HG02623 (cell line): ENCODE data around the gene MYO9B.

Experiments
- ATAC-seq: cut with Tn5 transposase; IDR thresholded peaks from one replicate; pipeline ENCODE4 v1.9.1; 2021; ENCODE audit warnings: moderate library complexity; ENCODE audit not compliant: unreplicated experiment

The MYO9B gene

DNA sequence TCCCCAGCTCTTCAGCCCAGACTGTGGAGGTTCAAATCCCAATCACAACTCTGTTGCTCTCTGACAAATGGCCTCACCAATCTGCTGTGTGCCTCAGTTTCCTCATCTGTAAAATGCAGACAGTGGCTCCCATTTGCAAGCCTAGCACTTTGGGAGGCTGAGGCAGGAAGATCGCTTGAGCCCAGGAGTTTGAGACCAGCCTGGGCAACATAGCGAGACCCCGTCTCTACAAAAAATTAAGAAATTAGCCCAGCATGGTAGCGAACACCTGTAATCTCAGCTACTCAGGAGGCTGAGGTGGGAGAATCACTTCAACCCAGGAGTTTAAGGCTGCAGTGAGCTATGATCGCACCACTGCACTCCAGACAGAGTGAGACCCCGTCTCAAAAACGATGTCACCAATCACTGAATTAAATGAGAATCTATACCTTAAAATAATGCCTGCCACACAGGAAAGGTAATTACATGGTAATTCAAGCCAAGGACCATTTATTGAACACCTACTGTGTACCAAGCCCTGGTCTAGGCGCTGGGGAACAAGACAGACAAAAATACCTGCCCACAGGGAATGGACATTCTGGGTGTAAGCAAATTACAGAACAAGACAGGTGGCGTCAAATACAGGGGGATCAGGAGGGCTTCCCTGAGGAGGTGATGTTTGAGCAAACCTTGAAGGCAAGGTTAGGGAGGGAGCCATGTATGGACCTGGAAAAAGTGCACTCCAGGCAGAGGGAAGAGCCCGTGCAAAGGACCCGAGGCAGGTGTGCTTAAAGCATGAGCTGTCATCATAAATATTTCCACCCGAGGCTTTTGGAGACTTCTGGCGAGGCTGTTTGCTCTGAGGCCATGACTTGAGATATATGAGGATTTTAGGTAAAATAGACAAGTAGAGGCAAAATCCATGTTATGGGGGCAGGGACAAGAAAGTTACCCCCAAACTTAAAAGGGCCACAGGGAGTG lies 162.4 kb downstream of the MYO9B start:
- no peak for ATAC-seq

DNA sequence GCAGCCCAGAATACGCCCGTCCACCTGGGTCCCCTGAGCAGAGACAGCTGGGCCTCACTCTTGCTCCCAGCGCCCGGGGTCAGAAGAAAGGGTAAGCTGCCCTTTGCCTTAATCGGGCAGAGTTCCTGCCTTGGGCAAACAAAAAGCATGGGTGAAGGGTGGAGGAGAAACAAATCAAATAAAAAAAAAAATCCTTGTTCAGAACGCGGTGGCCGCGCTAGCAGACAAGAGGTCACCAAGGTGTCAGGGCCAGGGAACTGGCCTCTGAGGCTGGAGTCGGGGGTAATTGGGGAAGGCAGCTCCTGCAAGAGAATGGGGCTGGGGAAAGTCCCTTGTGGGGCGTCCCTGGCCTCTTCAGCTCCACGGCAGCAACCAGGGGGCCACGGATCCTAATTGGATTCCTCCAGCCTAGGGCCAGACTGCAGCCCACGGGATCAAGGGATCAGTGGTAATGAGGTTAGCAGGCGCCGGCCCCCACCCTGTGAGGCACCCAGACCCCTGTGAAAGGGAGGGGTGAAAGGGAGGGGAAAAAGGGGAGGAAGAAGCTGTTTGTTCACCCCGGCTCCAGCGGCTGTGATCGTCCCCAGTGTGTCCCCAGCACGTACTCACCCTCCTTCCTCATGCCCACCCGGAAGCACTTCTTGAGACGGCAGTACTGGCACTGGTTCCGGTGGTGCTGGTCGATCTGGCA lies 164.6 kb downstream of the MYO9B start:
- ATAC-seq = no peak

DNA sequence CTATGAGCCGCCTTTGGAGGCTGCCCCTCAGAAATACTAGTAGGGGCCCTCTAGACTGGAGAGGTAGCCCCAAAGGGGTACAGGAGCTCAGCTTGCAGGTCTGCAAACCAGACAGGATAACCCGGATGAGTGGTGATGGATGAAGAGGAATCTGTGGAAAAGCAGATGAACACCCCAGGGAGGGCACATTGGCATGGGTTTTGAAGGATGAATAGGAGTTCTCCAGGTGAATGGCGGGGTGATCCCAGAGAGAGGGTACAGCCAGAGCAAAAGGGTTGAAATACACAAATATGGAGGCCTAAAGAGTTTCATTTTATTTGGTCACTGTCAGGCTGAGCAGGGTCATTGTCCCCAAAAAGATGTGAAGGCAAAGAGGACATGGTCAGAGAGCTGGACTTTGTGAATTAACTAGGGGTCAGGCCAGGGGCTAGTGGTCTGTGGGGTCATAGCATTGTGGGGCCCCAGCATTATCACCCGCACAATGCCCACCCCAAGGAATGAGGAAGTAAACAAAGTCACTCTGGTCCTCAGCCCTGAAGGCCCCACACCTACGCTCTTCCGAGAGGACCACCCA lies 165.3 kb downstream of the MYO9B start:
- no peak for ATAC-seq

DNA sequence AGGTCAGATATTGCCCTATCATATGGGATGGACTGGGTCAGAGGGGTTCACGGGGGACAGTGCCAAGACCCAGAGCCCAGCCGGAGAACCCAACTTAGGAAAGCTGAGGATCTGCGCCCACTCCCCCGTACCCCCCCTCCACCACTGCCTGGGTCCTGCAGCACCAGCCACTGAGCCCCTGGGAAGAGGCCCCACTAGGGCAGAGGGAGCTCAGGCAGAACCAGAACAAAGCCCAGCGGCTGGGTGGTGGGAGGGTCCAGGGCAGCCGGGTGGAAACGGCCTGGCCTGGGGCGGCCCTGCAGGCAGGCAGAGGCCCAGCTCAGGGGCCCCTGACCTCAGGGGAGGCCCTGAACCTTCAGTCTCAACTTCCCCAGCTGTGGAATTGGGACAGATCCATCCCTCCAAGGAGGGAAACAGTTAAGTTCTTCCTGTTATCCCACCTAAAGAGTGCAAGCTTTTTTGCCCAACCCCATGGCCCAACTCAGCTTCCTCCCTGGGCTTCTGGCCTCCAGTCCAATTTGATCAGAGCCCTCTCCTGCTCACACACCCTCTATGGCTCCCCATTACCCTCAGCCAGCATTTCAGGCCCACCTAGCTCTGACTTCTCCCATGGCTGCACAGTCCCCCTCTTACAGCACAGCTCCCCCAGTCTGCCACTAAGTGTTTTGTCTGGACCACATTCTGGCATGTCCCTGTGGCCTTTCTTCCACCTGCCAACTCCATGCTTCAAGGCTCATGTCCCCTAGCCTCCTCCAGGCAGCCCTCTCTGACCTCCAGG lies 167.0 kb downstream of the MYO9B start:
- no peak for ATAC-seq

DNA sequence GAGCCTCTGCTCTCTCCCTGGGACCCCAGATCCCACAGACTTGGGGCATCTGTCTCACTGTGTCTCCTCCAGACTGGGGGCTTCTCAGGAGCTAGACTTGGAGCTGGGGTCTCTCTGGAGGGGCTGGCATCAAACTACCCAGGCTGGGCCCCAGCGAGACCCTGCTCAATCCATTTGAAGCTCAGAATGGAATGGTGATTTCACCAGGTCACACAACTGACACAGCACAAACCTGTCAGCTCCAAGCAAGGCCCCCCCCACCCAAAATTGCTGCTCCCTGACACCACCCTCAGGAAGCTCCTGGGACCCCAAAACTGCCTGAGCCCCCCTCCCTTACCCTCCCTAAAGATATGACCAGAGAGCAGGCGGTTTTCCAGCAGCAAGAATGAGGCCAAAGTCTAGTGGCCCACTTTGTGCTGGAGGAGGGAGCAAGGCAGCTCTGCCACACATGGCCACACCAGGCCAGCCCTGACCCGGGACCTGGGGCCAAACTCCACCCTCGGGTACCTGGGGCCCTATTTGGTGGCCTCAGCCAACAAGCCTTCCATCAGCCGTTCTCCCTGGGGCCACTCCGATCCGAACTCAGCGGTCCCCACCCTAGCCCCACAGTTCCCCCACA lies 167.7 kb downstream of the MYO9B start:
- ATAC-seq = no peak

DNA sequence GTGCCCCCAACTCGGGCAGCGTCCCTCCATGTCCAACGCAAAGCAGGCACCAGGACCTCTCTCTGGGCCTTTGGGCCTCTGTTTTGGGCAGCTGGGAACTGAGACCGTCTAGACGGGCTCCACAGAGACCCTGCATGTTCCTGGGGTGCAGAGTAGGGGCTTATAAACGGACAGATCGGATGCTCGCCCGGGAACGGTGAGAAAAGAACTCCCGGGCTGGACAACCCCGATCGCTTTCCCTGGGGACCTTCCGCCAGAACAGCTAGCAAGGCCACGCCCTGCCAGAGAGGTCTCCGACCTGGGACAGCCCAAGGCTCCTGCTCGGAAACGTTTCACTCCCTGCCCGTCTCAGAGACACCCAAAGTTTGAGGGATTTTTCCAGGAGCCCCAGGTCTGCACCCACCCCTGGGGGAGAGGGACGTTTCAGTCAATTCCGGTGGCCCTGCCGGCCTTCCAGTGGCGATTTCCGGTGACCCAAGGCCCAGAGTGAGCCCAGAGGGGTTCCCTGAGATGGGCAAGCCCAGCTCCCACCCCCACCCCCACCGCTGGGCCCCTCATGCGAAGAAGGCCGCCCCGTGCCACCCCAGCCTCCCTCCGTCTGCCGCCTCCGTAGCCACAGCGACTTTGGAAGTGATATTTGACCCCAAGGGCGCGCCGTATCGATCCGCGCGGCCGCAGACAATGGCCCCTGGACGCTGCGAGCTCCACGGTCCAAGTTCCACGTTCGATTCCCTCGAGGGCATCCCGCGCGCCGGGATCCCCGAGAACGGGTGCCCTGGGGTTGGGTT lies 168.4 kb downstream of the MYO9B start:
- ATAC-seq = no peak

DNA sequence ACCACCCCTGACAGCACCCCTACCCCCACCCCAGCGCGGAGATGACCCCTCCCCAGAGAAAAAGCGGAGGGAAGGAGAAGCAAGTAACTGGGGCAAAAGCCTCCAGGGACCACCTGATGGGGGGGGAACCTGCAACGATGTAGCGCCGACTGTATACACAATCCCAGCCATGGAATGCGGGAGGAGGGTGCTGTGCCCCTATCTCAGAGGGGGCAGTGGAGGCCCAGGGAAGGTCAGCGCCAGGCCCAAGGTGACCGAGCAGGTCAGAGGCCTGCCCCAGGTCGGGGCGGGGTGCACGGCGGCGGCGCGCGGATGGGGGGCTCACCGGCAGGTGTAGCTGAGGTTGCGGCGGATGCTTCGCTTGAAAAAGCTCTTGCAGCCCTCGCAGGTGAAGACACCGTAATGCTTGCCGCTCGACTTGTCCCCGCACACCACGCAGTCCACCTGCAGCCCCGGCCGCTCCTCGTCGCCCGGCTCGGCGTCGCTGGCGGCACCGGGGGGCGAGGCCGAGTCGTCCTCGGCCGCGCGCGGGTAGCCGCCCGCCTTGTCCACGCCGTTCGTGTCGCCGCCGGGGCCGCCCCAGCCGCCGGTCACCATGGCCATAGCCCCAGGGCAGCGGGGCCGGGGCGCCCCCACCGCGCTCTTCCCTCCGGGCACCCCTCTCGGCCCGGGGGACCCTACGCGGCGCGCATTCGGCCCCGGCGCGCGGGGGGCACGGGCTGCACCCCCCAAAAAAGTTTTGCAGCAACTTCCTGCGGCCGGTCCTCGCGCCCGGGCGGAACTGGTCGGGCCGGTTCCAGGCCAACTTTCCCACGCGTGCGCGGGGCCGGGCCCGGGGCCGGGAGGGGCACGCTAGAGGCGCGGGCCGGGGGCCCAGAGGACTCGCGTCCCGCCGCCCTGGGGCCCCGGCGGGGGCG lies 169.3 kb downstream of the MYO9B start:
- peak; percentile 22 for ATAC-seq

DNA sequence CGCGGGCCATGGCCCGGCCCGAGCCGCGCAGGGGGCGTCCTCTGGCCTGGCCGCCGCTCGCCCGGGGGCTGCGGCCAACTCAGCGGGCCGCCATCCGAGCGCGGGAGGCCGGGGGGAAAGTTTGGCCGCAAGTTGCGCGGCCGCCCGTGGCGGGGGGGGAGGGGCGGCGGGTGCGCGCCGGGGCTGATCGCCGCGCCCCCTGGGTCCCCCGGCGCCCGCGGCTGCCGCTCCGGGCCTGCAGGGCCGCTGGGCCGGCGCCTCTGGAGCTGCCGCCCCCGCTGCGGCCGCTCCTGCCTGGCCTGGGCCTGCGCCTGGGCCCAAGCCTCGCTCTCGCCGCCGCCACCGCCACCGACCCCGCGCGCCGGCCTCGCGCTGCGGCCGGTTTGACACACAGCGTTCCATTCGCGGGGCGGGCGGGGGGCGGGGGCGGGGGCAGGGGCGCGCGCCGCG lies 170.0 kb downstream of the MYO9B start, which contains the start of gene NR2F6:
Gene NR2F6 (minus strand): TSS at position 385 of the 450 bp plus-strand sequence. CDS start 699 bp downstream, outside the sequence.
- ATAC-seq = no peak

DNA sequence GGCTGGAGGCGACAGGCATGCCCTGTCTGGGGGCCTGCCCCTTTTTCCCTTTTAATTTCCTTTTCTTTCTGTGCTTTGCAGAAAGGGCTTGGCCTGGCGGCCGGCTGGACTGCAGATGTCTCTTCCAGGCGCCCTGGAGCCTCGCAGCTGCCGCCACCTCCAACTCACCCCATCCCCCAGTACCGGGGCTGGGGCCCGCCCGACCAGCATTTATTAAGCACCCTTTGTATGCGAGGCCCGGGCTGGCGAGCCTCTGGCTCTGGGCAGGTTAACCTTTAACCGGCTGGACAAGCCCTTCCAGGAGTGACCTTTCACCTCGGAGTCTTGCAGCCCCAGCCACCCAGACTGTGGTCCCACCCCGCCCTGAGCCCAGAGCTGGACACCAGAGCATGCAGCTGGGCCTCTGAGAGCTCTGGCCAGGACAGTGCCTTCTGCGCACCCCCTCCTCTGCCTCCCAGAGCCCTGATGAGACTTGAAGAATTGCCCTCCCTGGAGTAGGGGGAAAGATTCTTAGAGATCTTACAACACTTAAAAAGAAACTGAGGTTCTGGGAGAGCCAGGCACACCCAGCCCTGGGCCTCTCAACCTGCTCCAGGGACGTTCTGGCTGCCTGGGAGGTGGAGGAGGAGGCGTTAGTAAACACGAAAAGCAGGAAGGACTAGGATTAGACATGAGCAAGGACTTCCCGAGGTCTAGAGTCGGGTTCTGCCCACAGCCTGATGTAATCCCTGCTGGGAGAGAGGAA lies 171.3 kb downstream of the MYO9B start:
- no peak for ATAC-seq

DNA sequence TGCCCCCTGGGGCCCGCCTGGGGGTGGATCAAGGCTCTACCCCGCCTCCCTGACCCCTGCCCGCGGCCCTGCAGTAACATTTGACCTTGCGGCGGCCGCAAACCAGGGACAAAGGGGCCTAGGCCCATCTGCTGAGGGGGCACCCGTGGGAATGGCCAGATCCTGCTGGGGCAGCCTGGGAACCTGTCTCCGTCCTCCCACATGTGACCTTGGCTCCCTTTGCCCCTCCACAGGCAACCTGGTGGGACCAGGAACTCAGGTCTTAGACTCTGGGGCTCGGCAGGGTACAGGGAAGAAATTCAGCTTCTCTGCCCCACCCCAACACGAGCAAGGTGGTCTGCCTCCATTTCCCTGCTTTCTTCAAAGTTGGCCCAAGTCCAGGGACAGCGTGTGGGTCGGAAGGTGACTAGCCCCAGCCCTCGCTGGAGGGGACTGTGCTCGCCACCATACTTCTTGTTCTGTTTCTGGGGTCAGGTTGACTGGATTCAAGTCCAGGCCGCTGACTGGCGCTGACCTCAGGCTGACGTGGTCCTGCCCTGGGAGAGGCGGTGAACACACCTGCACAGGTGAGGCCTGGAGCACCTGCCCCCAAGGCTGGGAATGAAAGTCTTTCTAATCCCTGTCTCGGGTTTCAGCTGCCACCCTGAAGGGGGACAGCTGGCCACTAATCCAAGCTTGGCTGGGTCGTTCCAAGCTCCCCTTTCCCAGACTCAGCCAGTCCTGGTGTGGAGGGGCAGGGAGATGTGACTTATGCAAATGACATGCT lies 172.6 kb downstream of the MYO9B start:
- ATAC-seq = no peak

DNA sequence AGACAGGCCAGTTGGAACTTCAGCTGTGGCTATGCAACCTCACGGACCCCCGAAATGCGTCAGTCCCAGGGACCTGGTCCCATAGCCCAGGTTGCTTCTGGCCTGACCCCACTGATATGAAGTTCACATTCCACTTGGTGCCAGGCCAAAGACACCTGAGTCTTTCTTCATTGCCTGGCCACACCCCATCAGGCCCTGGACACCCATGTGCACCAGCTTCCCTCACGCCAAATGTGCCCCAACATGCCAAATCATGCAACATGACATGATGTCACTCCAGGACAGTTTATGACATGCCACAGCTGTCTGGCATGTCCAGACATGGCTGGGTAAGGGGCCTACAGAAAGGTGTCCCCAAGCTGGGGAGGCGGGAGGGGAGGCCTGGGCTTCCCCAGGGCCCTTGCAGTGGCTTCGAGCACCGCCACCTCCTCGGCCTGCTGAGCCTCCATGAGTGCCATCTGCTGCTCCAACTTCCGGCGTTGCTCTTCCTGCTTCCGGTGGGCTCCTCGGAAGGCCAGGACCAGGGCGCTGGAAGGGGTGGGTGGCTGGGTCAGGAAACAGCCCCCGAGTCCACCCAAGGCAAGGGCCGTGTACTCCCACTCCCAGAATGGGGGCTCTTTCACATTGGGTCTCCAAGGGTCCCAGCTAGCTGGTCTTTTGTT lies 174.4 kb downstream of the MYO9B start:
- ATAC-seq = no peak

DNA sequence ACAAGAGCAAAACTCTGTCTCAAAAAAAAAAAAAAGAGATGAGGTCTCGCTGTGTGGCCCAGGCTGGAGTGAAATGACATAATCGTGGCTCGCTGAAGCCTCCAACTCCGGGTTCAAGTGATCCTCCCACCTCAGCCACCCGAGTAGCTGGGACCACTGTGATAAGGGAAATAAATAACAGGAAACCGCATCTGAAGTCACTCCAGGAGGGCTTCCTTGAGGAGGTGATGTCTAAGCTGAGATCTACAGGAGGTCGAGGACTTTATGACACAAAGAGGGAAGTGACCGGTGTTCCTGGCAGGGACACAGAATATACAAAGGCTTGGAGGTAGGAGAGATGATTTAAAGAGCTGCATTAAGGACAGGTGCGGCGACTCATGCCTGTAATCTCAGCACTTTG lies 179.1 kb downstream of the MYO9B start:
- ATAC-seq = no peak

DNA sequence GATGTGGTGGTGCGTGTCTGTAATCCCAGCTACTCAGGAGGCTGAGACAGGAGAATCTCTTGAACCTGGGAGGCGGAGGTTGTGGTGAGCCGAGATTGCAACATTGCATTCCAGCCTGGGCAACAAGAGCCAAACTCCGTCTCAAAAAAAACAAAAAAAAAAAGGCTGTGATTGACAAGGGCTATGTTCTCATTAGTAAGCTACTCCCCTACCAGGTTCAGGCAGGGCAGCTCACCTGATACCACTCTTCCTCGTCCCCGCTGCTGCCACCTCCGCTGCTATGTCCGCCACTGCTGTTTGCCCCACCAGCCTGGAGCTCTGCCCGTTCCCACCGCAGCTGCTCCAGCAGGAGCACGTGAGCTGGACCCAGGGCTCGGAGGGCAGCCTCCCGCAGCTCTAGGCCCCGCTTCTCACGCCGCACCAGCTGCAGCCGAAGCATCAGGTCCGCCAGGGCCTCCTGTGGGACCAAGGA lies 179.6 kb downstream of the MYO9B start:
- ATAC-seq = no peak

DNA sequence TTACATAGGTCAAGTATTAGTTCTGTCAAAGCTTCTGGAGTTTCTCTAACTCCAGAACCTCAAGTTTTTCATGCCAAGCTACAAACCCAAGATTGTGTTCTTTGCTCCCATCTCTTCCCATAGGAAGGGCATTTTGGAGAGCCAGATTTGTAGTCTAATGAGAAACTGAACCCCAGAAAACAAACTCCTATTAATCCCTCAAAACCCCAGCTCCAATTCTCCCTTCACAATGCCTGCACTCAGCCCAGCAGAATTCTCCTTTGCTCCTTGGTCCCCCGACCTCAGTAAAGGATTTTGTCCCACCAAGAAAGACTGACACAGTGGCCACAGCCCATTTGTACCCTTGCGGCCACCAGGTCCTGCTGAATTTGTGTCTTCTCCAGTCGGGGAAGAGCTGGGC lies 180.6 kb downstream of the MYO9B start:
- ATAC-seq = no peak

DNA sequence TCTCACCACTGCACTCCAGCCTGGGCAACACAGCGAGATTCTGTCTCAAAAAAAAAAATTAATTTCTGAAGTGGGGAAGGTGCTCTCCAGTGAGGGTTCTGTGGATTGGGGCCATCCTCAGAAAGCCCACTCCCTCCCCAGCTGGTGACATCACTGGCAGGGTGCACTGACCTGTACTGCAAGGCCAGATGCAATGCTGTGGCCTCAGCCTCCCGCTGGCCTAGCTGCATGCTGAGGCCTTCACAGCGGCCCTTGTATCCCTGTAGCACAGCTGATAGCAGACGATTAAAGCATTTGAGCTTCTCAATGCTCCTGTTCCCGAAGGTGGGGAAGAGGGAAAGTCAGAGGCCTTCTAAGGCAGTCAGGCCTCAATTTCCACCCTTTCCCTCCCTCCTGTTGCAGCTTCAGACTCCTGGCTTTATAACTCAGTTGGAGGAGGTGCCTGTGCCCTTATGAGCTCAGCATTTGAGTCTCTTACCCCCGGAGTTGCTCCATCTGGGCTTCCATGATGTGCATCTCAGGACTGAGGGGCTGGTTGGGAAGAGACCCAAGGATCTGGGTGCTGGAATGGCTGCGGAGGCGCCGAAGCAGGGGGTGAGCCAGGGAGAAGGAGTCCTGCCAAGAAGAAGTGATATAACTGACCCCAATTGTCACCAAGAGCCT lies 183.7 kb downstream of the MYO9B start:
- no peak for ATAC-seq

DNA sequence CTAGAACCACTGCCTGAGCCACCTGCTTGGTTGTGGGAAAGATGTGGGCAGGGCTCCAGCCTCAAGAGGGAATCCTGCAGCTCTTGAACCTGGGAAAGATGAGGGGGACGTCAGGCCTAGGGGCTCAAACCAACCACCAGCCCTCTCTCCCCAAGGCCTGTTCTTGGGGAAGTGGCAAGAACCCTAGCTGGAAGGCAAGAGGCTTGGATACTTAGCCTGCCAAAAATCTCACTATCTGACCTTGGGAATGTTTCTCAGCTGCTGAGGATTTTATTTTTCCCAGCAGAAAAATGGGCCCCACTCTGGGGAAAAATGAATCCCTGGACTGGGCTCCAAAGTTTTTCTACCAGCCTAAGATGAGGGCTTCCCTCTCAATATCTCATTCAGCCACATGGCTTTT lies 184.4 kb downstream of the MYO9B start:
- ATAC-seq = no peak
